Measurements from ENCODE around the gene HDAC4.

The HDAC4 gene

DNA sequence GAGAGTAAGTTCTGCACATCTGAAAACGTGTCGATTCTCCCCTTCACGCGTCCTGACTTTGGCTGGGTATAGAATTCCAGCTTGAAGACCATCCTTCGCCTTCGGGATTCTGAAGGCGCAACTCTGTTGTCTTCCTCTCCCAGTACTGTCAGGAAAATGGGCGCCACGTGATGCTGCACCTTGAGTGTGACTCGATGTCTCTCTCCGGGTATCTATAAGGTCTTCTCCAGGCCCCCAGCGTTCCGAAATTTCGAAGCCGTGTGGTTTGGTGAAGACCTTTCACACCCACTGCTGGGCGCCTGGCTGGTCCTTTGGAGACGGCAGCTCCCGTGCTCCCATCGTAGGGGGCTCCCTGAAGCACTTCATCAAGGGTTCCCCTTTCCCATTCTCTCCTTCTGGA, 203.7 kb downstream of the HDAC4 start:
- TF ChIP-seq GATA2 (IDR thresholded peaks at IDR 0.05; ENCODE audit: low read depth, low read length) (no peak), GATA3 (IDR thresholded peaks at IDR 0.05; ENCODE audit: low read depth, low read length) (no peak)

GRCh38 chr2:239196474-239197021, 204.3 kb downstream of the HDAC4 start:
- TF ChIP-seq GATA2 (IDR thresholded peaks at IDR 0.05; ENCODE audit: low read depth, low read length) (no peak), GATA3 (IDR thresholded peaks at IDR 0.05; ENCODE audit: low read depth, low read length) (no peak)

DNA sequence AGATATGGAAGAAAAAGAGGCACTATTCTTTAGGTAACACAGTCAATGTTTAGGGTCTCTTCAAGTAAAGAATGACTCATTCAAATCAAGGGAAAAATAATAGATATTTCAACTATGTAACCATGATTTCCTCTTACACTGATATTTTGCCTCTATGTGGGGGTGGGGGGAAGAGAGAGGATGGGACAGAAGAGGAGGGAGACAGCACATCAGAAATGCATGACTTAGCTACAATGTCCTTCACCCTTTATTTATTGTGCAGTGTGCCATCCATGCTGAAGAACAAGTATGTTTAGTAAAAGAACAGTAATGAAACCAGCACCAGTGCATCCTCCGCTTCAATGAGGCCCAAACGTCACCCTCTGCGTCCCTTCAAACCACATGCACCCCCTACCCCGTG, 204.8 kb downstream of the HDAC4 start:
- TF ChIP-seq GATA2 (IDR thresholded peaks at IDR 0.05; ENCODE audit: low read depth, low read length) (no peak), GATA3 (IDR thresholded peaks at IDR 0.05; ENCODE audit: low read depth, low read length) (no peak)

- TF ChIP-seq GATA2 (IDR thresholded peaks at IDR 0.05; ENCODE audit: low read depth, low read length) (no peak), GATA3 (IDR thresholded peaks at IDR 0.05; ENCODE audit: low read depth, low read length) (no peak)
Observed at GRCh38 chr2:239195318-239195871, 205.4 kb downstream of the HDAC4 start.

GRCh38 chr2:239194731-239195317, 206.0 kb downstream of the HDAC4 start:
- TF ChIP-seq GATA3 (IDR thresholded peaks at IDR 0.05; ENCODE audit: low read depth, low read length) (no peak), GATA2 (IDR thresholded peaks at IDR 0.05; ENCODE audit: low read depth, low read length) (no peak)

DNA sequence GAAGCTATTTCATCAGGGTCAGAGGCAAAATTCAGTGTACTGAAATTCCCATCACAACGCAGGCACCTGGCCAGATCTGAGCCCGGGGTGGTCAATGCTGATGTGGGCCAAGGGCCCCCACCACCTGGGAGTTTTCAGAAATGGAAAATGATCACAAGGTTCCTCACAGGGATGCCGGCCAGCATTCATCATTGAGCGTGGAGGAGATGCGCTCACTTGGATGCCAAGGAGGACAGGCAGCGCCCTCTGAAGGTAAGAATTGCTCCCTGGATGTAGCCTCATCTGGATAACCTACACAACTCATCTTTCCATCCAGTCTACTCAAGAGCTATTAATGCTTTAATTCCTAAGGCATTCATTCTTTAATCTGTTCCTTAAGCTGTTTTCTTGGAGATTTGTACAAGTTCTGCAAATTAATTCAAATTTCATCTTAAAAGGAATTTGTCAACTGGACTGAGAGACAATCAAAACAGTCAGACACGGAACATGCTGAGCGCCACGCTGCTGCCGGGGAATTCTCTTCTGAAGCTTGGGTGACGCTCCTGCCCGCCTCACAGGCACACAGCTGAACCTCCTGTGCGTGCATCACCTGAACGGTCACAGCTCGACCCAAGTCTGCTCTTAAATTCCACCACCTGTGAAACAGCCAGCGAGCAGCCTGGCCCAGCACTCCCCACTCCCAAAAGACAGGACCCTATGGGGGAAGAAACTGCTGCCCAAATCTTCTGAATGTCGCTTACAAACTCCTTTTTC, 206.7 kb downstream of the HDAC4 start:
- TF ChIP-seq GATA2 (IDR thresholded peaks at IDR 0.05; ENCODE audit: low read depth, low read length) (no peak), GATA3 (IDR thresholded peaks at IDR 0.05; ENCODE audit: low read depth, low read length) (no peak)

GRCh38 chr2:239193401-239193811, 207.4 kb downstream of the HDAC4 start:
- TF ChIP-seq GATA3 (IDR thresholded peaks at IDR 0.05; ENCODE audit: low read depth, low read length) (no peak), GATA2 (IDR thresholded peaks at IDR 0.05; ENCODE audit: low read depth, low read length) (no peak)

DNA sequence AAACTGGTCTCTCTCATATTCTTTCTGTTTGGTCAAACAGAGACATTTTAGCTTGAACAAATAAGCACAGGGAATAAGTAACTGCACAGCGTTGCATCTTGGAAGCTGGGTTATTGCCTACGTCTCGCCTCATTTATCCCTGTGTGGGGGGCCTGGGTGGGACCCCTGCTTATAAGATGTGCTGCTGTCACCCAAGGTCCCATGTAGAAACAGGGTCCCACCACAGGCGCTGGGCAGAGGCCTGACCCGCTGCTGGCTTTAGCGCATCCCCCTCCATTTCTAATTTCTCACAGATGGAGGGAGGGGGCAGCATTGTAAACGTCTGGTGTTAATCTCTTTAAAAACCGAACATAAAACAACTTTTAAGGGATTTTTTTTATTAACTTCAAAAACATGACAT, 207.8 kb downstream of the HDAC4 start:
- no peak for TF ChIP-seq GATA2 (IDR thresholded peaks at IDR 0.05; ENCODE audit: low read depth, low read length)
- TF ChIP-seq GATA3 (IDR thresholded peaks at IDR 0.05; ENCODE audit: low read depth, low read length) = no peak

GRCh38 chr2:239192456-239192855, 208.4 kb downstream of the HDAC4 start:
- no peak for TF ChIP-seq GATA2 (IDR thresholded peaks at IDR 0.05; ENCODE audit: low read depth, low read length)
- TF ChIP-seq GATA3 (IDR thresholded peaks at IDR 0.05; ENCODE audit: low read depth, low read length) = no peak

DNA sequence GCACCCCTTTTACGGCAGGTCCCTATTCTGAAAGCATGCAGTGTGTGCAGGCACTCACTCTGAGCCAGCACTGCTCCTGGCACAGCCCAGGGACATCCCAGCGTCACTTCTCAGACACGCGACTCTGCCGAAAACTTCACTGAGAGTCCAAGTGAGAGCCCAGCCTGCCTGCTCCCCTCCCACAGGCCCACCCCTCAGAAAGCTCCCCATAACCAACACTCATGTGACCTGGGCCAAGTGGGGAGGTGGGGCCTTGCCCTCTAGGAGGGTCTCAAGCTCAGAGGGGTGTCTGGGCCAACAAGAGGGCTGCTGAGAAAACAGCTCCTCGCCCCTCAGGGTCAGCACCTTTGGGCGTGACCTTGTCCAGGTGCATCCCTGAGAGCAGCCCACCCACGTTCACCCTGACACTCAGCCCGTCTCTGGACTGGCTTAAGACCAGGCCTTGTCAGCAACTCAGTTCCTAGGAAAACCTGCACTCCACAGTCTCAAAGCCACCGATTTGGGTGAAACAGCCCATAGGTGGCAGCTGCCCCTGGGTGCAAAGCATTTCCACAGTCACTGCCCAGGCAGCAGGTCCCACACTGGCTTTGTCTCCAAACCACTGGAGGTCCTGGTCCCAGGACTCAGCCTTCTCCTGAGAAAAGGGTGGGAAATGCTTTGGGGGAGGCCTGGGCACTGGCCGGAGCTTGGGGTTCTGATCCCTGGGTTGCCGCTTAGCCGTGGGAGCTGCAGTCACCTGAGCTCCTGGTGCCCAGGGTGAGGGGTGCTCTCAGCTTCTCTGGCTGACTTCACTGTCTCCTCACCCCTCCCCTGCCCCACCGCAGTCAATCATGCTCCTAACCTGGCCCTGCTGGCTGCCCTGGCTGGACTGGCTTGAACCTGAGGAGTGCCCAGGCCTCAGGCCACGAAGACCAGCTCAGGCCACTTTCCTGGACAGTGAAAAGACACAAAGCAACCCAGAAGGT, 209.6 kb downstream of the HDAC4 start:
- TF ChIP-seq GATA3 (IDR thresholded peaks at IDR 0.05; ENCODE audit: low read depth, low read length) (no peak), GATA2 (IDR thresholded peaks at IDR 0.05; ENCODE audit: low read depth, low read length) (no peak)

- no peak for TF ChIP-seq GATA2 (IDR thresholded peaks at IDR 0.05; ENCODE audit: low read depth, low read length)
- TF ChIP-seq GATA3 (IDR thresholded peaks at IDR 0.05; ENCODE audit: low read depth, low read length) = no peak
Observed at GRCh38 chr2:239190361-239190760, 210.5 kb downstream of the HDAC4 start.

DNA sequence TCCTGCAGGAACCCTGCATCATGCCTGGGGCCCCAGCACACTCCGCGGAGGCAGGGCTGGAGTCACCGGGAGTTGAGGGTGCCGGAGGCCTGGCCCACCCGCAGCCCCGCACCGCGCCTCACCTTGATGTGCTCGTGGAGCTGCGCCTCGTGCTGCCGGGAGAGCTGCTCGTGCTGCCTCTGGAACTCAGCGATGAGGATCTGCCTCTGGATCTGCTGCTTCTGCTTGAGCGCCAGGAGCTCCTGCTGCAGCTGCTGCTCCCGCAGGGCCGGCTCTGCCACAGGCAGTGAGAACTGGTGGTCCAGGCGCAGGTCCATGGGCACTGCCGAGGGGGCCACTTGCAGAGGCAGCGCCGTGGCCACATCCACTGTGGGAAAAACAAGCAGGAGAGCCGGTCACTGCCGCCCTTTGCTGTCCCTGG, 211.1 kb downstream of the HDAC4 start:
- TF ChIP-seq GATA3 (IDR thresholded peaks at IDR 0.05; ENCODE audit: low read depth, low read length) (no peak), GATA2 (IDR thresholded peaks at IDR 0.05; ENCODE audit: low read depth, low read length) (no peak)

GRCh38 chr2:239188536-239188935, 212.3 kb downstream of the HDAC4 start:
- TF ChIP-seq GATA2 (IDR thresholded peaks at IDR 0.05; ENCODE audit: low read depth, low read length) = no peak

All from SH-SY5Y (cell line).